CD14-positive monocyte (primary cell): Measurements from ENCODE around the gene BAAT. TPM values are rescaled to one million over a fixed set of nuclear protein-coding genes. Genes with fewer than 3 reads are reported as not detected.

ENCODE experiments used
- DNase-seq, 3 donors: peaks; one replicate each; pipeline ENCODE4 v3.0.0-alpha.2; 2011 to 2022
- H2AFZ ChIP-seq: 2 replicates; pipeline ENCODE4 v1.6.0; 2012; ENCODE audit warnings: mild to moderate bottlenecking, low read depth, low read length, inconsistent platforms; ENCODE audit not compliant: insufficient read depth, poor library complexity, severe bottlenecking
- H3K27ac ChIP-seq, 2 donors: 1 replicate in 1 of 2; 2 replicates in 1 of 2; pipeline ENCODE4 v1.5.1; 2012 to 2013; ENCODE audit warnings: low read length in 2 of 2, control low read depth in 1 of 2, inconsistent platforms in 1 of 2, low read depth in 1 of 2, mild to moderate bottlenecking in 1 of 2
- H3K27me3 ChIP-seq, 2 donors: one replicate each; pipeline versions ENCODE4 v1.6.0 to v1.6.1; 2011 to 2013; ENCODE audit warnings: low read length in 2 of 2; ENCODE audit not compliant: control insufficient read depth in 2 of 2, insufficient read depth in 2 of 2
- H3K36me3 ChIP-seq, 2 donors: replicated peaks in 1 of 2; 1 replicate in 1 of 2; 2 replicates in 1 of 2; pipeline versions ENCODE4 v1.5.1 to v1.6.1; 2012 to 2013; ENCODE audit warnings: low read length in 2 of 2, control low read depth in 1 of 2, inconsistent platforms in 1 of 2, mild to moderate bottlenecking in 1 of 2; ENCODE audit not compliant: insufficient read depth in 2 of 2, control insufficient read depth in 1 of 2
- H3K4me1 ChIP-seq, 2 donors: 1 replicate in 1 of 2; 2 replicates in 1 of 2; pipeline versions ENCODE4 v1.5.1 to v1.6.1; 2012 to 2013; ENCODE audit warnings: low read length in 2 of 2, control low read depth in 1 of 2, inconsistent platforms in 1 of 2, mild to moderate bottlenecking in 1 of 2, moderate library complexity in 1 of 2; ENCODE audit not compliant: insufficient read depth in 2 of 2, control insufficient read depth in 1 of 2
- H3K4me2 ChIP-seq: replicated peaks from 2 replicates; pipeline ENCODE3; 2012; ENCODE audit warnings: low read length, moderate library complexity, mild to moderate bottlenecking; ENCODE audit not compliant: poor library complexity, severe bottlenecking; ENCODE audit errors: extremely low read depth
- H3K4me3 ChIP-seq, 3 experiments: fragments of 200-600 bp in 1 of 3; sonication (generic) in 1 of 3; replicated peaks in 1 of 3; 1 replicate in 2 of 3; 2 replicates in 1 of 3; pipeline ENCODE4 v1.5.1; 2011 to 2013; ENCODE audit warnings: low read length in 3 of 3, mild to moderate bottlenecking in 3 of 3, control low read depth in 2 of 3, low read depth in 2 of 3, inconsistent platforms in 1 of 3, moderate library complexity in 1 of 3
- H3K79me2 ChIP-seq: 2 replicates; pipeline ENCODE4 v1.6.0; 2012; ENCODE audit warnings: mild to moderate bottlenecking, control low read depth, inconsistent platforms, low read length, moderate library complexity; ENCODE audit not compliant: insufficient read depth
- H3K9ac ChIP-seq: 2 replicates; pipeline ENCODE4 v1.6.0; 2017; ENCODE audit warnings: low read length, mild to moderate bottlenecking; ENCODE audit not compliant: insufficient read depth, poor library complexity, severe bottlenecking
- H3K9me3 ChIP-seq, 2 donors: replicated peaks in 1 of 2; 1 replicate in 1 of 2; 2 replicates in 1 of 2; pipeline versions ENCODE4 v1.5.1 to v1.6.1; 2012 to 2013; ENCODE audit warnings: low read length in 2 of 2, control low read depth in 1 of 2; ENCODE audit not compliant: control insufficient read depth in 1 of 2, insufficient read depth in 1 of 2
- H4K20me1 ChIP-seq: 2 replicates; pipeline ENCODE4 v1.6.0; 2012; ENCODE audit warnings: mild to moderate bottlenecking, low read length, control low read depth, moderate library complexity; ENCODE audit not compliant: insufficient read depth
- H3K27ac Mint-ChIP-seq, 7 donors: one replicate each; pipeline ENCODE4 v1.8.0; 2020; ENCODE audit warnings: mild to moderate bottlenecking in 7 of 7, mixed read lengths in 7 of 7, moderate library complexity in 6 of 7, inconsistent platforms in 2 of 7
- H3K27me3 Mint-ChIP-seq, 3 donors: one replicate each; pipeline ENCODE4 v1.8.0; 2021 to 2022; ENCODE audit warnings: low read depth in 3 of 3, mild to moderate bottlenecking in 3 of 3, mixed read lengths in 3 of 3, moderate library complexity in 3 of 3, inconsistent platforms in 1 of 3
- H3K36me3 Mint-ChIP-seq, 2 donors: one replicate each; pipeline ENCODE4 v1.8.0; 2020; ENCODE audit warnings: mixed read lengths in 2 of 2, inconsistent platforms in 1 of 2, mild to moderate bottlenecking in 1 of 2
- H3K4me1 Mint-ChIP-seq: one replicate; pipeline ENCODE4 v1.8.0; 2020; ENCODE audit warnings: mild to moderate bottlenecking, mixed read lengths
- H3K4me3 Mint-ChIP-seq, 2 donors: one replicate each; pipeline ENCODE4 v1.8.0; 2020; ENCODE audit warnings: mild to moderate bottlenecking in 2 of 2, mixed read lengths in 2 of 2, moderate library complexity in 1 of 2
- H3K9me3 Mint-ChIP-seq, 7 donors: one replicate each; pipeline ENCODE4 v1.8.0; 2020 to 2022; ENCODE audit warnings: mixed read lengths in 7 of 7, mild to moderate bottlenecking in 6 of 7, moderate library complexity in 6 of 7, inconsistent platforms in 2 of 7
- WGBS: methylation state at CpG from one replicate; pipeline ENCODE4 v1.1.5; 2013; ENCODE audit warnings: missing lambda C conversion rate; ENCODE audit not compliant: insufficient coverage; 5-methylcytosine and 5-hydroxymethylcytosine counted together
- intact Hi-C, 2 donors: fragments of 100-400 bp; cut with micrococcal nuclease; formaldehyde crosslinking; loops; one replicate each; pipeline versions ENCODE4 v1.15.0 to v1.15.1; 2023
- polyA plus RNA-seq, 3 donors: library from polyadenylated mRNA; depleted of rRNA in 1 of 3; unstranded in 2 of 3; stranded (reverse) in 1 of 3; fragments of 300-500 nt in 2 of 3; fragments of >200 nt in 1 of 3; fragmentation: Illumina TruSeq in 2 of 3; gene quantifications; 1 replicate in 2 of 3; 2 replicates in 1 of 3; pipeline ENCODE4 v1.2.3, GENCODE V29; 2012 to 2021
- TF ChIP-seq, protein P1 (sequence below): fragments of 200-600 bp; IDR thresholded peaks from one replicate; pipeline ENCODE4 v1.8.0; 2022; ENCODE audit warnings: antibody characterized with exemption, mild to moderate bottlenecking

BAAT gene
- polyA plus RNA-seq, 3 donors, result not detected

- DNase-seq, result no peak
- intact Hi-C loops, result no loop called here
- H3K4me2 ChIP-seq, result no peak overlapping the region
- peaks cover 0 to 1% (median 0%) of the 10 kb centered on the region in 3 donors for H3K27me3 Mint-ChIP-seq
- no peaks in the 10 kb centered on the region for H3K4me1 Mint-ChIP-seq
- H4K20me1 ChIP-seq, result no peaks in the 10 kb centered on the region
- no peaks in the 10 kb centered on the region for H3K36me3 ChIP-seq
- H3K27ac ChIP-seq, result no peak overlapping the region
- TF ChIP-seq, protein P1, sequence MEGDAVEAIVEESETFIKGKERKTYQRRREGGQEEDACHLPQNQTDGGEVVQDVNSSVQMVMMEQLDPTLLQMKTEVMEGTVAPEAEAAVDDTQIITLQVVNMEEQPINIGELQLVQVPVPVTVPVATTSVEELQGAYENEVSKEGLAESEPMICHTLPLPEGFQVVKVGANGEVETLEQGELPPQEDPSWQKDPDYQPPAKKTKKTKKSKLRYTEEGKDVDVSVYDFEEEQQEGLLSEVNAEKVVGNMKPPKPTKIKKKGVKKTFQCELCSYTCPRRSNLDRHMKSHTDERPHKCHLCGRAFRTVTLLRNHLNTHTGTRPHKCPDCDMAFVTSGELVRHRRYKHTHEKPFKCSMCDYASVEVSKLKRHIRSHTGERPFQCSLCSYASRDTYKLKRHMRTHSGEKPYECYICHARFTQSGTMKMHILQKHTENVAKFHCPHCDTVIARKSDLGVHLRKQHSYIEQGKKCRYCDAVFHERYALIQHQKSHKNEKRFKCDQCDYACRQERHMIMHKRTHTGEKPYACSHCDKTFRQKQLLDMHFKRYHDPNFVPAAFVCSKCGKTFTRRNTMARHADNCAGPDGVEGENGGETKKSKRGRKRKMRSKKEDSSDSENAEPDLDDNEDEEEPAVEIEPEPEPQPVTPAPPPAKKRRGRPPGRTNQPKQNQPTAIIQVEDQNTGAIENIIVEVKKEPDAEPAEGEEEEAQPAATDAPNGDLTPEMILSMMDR, result no peak
- H3K4me1 ChIP-seq, result no peaks in the 10 kb centered on the region
- H3K9ac ChIP-seq, result no peak overlapping the region
- no peaks in the 10 kb centered on the region for H3K36me3 Mint-ChIP-seq
- peaks cover 0 to 2% of the 10 kb centered on the region in 2 donors for H3K27me3 ChIP-seq
- peaks cover 0 to 15% (median 3%) of the 10 kb centered on the region in 7 donors for H3K9me3 Mint-ChIP-seq
- H3K4me3 ChIP-seq, result no peak overlapping the region
- H3K79me2 ChIP-seq, result no peaks in the 10 kb centered on the region
- H3K9me3 ChIP-seq, result no peaks in the 10 kb centered on the region
- WGBS, result 91% methylated on average over 4 of the region's 5 CpGs
- H2AFZ ChIP-seq, result no peak overlapping the region
- H3K27ac Mint-ChIP-seq, result no peak overlapping the region
- H3K4me3 Mint-ChIP-seq, result no peak overlapping the region
These were observed 36.9 kb upstream of the BAAT start for GRCh38 chr9:101421653-101422065.

- no CpG with 5 or more reads among the region's 2 CpGs for WGBS
- H3K36me3 Mint-ChIP-seq, result no peaks in the 10 kb centered on the region
These were observed 35.1 kb upstream of the BAAT start for GRCh38 chr9:101419863-101420262.

More at GRCh38 chr9:101419863-101420262, 35.1 kb upstream of the BAAT start:
- no peak overlapping the region for H3K9ac ChIP-seq
- H3K36me3 ChIP-seq, result no peaks in the 10 kb centered on the region
- H3K4me1 Mint-ChIP-seq, result no peaks in the 10 kb centered on the region
- TF ChIP-seq, protein P1, result no peak
- intact Hi-C loops, result no loop called here
- H3K4me3 Mint-ChIP-seq, result no peak overlapping the region
- H3K9me3 Mint-ChIP-seq, result peaks cover 0 to 18% (median 5%) of the 10 kb centered on the region in 7 donors
- no peak overlapping the region for H3K4me2 ChIP-seq
- no peaks in the 10 kb centered on the region for H3K4me1 ChIP-seq
- H3K27ac ChIP-seq, result no peak overlapping the region
- no peak overlapping the region for H3K27ac Mint-ChIP-seq
- H3K79me2 ChIP-seq, result no peaks in the 10 kb centered on the region
- DNase-seq, result no peak
- H3K4me3 ChIP-seq, result no peak overlapping the region
- H2AFZ ChIP-seq, result no peak overlapping the region
- peaks cover 6 to 13% of the 10 kb centered on the region in 2 donors for H3K9me3 ChIP-seq
- H3K27me3 Mint-ChIP-seq, result peaks cover 0 to 1% (median 0%) of the 10 kb centered on the region in 3 donors
- no peaks in the 10 kb centered on the region for H4K20me1 ChIP-seq
- H3K27me3 ChIP-seq, result no peaks in the 10 kb centered on the region
